HEK293T (cell line): ENCODE data around the gene SMIM38.

ENCODE experiments used
- CTCF ChIA-PET: fragments of 350-600 bp; formaldehyde crosslinking; extraction: SDS; loops from one replicate; lab custom pipeline; 2021; ENCODE audit warnings: antibody characterized with exemption, inconsistent platforms; lab: Yijun Ruan, JAX
- POLR2A ChIA-PET: fragments of 350-600 bp; formaldehyde crosslinking; extraction: SDS; loops from one replicate; lab custom pipeline; 2020; ENCODE audit warnings: antibody characterized with exemption, inconsistent platforms; lab: Yijun Ruan, JAX
- DNase-seq: peaks from one replicate; pipeline ENCODE4 v3.0.0; 2012; ENCODE audit warnings: mixed read lengths; ENCODE audit errors: extremely low spot score
- ARNT ChIP-seq: fragments of 450-650 bp; IDR thresholded peaks from 2 replicates; pipeline ENCODE4 v1.6.1; 2017; ENCODE audit warnings: mild to moderate bottlenecking
- BHLHE40 ChIP-seq: fragments of 450-650 bp; IDR thresholded peaks from 2 replicates; pipeline ENCODE4 v1.6.1; 2016; ENCODE audit warnings: mild to moderate bottlenecking, moderate library complexity, borderline replicate concordance
- CTBP1 ChIP-seq: fragments of 450-650 bp; IDR thresholded peaks from 2 replicates; pipeline ENCODE4 v1.6.1; 2016; ENCODE audit warnings: borderline replicate concordance
- ELF4 ChIP-seq: fragments of 450-650 bp; IDR thresholded peaks from 2 replicates; pipeline ENCODE4 v1.6.1; 2017; ENCODE audit warnings: antibody characterized with exemption
- FOXA1 ChIP-seq: fragments of 450-650 bp; IDR thresholded peaks from 2 replicates; pipeline ENCODE4 v1.6.1; 2016; ENCODE audit warnings: mild to moderate bottlenecking
- FOXK2 ChIP-seq: fragments of 450-650 bp; IDR thresholded peaks from 2 replicates; pipeline ENCODE4 v1.6.1; 2016; ENCODE audit warnings: mild to moderate bottlenecking
- FOXM1 ChIP-seq: fragments of 450-650 bp; IDR thresholded peaks from 2 replicates; pipeline ENCODE4 v1.6.1; 2017; ENCODE audit warnings: mild to moderate bottlenecking, borderline replicate concordance
- HDGF ChIP-seq: fragments of 450-650 bp; IDR thresholded peaks from 2 replicates; pipeline ENCODE4 v1.6.1; 2017; ENCODE audit warnings: antibody characterized with exemption, borderline replicate concordance
- L3MBTL2 ChIP-seq: fragments of 450-650 bp; conservative IDR thresholded peaks from 2 replicates; pipeline ENCODE4 v1.6.1; 2016; ENCODE audit warnings: mild to moderate bottlenecking
- LEF1 ChIP-seq: fragments of 450-650 bp; IDR thresholded peaks from 2 replicates; pipeline ENCODE4 v1.6.1; 2017; ENCODE audit warnings: mild to moderate bottlenecking, borderline replicate concordance
- NFRKB ChIP-seq: fragments of 450-650 bp; IDR thresholded peaks from 2 replicates; pipeline ENCODE4 v1.6.1; 2016; ENCODE audit warnings: mild to moderate bottlenecking, moderate library complexity
- SP1 ChIP-seq: fragments of 450-650 bp; IDR thresholded peaks from 2 replicates; pipeline ENCODE4 v1.6.1; 2017
- SUZ12 ChIP-seq: fragments of 450-650 bp; IDR thresholded peaks from 2 replicates; pipeline ENCODE4 v1.6.1; 2016; ENCODE audit warnings: mild to moderate bottlenecking
- TARDBP ChIP-seq: fragments of 450-650 bp; IDR thresholded peaks from 2 replicates; pipeline ENCODE4 v1.6.1; 2016
- ZNF384 ChIP-seq: fragments of 450-650 bp; IDR thresholded peaks from 2 replicates; pipeline ENCODE4 v1.6.1; 2016
- TF ChIP-seq, protein P1 (sequence below): fragments of 450-650 bp; IDR thresholded peaks from 2 replicates; pipeline ENCODE4 v1.6.1; 2016

SMIM38 gene

DNA sequence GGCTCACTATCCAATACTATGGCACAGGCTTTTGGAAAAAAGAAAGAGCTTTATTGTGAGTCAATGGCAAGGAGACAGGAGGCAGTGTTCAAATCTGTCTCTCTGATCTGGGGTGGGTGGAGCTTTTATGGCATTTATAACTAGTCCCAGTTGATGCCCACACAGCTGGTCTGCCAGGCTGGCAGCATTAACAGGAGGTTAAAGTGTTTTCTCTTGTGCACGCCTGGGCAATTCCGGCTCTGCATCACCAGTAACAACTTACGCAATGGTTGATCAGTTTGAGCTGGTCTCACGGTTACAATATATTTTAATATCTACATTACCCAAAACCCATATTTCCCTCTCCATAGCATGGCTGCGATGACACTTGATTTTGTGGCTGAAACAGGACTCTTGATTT, 15.1 kb upstream of the SMIM38 start:
- no peak for DNase-seq
- CTCF ChIA-PET = interaction anchor here (1.1 kb wide), 1 partner anchor 9 kb away, joined by 5 read pairs; no protein-coding TSS in a partner anchor
- TF ChIP-seq ARNT (no peak), FOXK2 (no peak), SP1 (no peak), LEF1 (no peak), BHLHE40 (no peak), FOXA1 (no peak), CTBP1 (no peak)
- POLR2A ChIA-PET = no interaction called here

DNA sequence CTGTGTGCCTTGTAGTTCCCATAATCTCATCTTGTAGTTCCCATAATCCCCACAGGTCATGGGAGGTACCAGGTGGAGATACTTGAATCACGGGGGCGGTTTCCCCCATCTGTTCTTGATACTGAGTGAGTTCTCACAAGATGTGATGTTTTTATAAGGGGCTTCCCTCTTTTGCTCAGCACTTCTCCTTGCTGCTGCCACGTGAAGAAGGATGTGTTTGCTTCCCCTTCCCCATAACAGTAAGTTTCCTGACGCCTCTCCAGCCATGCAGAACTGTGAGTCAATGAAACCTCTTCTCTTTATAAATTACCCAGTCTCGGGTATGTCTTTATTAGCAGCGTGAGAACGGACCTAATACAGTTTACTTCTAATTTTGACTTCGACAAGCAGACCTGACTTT, 14.0 kb upstream of the SMIM38 start:
- POLR2A ChIA-PET = no interaction called here
- no peak for DNase-seq
- TF ChIP-seq ARNT = no peak
- TF ChIP-seq FOXK2 = no peak
- TF ChIP-seq NFRKB = no peak
- no peak for TF ChIP-seq SUZ12
- no peak for TF ChIP-seq SP1
- TF ChIP-seq FOXA1 = no peak
- TF ChIP-seq HDGF = no peak
- TF ChIP-seq FOXM1 = no peak
- no peak for TF ChIP-seq TARDBP
- no peak for TF ChIP-seq LEF1
- no peak for TF ChIP-seq ZNF384
- TF ChIP-seq, protein P1, sequence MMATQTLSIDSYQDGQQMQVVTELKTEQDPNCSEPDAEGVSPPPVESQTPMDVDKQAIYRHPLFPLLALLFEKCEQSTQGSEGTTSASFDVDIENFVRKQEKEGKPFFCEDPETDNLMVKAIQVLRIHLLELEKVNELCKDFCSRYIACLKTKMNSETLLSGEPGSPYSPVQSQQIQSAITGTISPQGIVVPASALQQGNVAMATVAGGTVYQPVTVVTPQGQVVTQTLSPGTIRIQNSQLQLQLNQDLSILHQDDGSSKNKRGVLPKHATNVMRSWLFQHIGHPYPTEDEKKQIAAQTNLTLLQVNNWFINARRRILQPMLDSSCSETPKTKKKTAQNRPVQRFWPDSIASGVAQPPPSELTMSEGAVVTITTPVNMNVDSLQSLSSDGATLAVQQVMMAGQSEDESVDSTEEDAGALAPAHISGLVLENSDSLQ = no peak
- TF ChIP-seq L3MBTL2 = no peak
- TF ChIP-seq BHLHE40 = no peak
- no peak for TF ChIP-seq CTBP1
- no peak for TF ChIP-seq ELF4
- CTCF ChIA-PET = no interaction called here

DNA sequence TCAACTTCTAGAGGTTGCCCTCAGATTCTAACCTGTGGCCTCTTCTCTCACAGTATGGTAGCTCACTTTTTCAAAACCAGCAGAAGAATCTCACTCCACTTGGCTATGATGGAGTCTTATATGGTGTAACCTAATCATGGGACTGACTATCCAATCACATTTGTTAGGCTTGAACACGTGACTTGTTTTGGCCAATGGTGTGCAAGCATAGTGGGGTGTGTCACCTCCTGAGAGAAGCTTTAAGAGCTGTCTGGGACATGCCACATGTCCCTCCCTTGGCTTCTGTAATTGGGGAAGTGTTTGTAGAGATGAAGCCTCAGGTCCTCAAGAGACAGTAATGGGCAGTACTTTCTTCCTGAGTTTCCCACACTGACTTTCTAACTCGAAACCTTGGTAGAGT, 12.8 kb upstream of the SMIM38 start:
- no peak for DNase-seq
- TF ChIP-seq SUZ12 (no peak), SP1 (no peak), FOXA1 (no peak), ZNF384 (no peak), BHLHE40 (no peak), LEF1 (no peak), HDGF (no peak), FOXK2 (no peak), TARDBP (no peak), CTBP1 (no peak), L3MBTL2 (no peak), FOXM1 (no peak), ELF4 (no peak), ARNT (no peak), NFRKB (no peak)
- TF ChIP-seq, protein P1 = no peak
- ChIA-PET POLR2A (no interaction called here), CTCF (no interaction called here)

DNA sequence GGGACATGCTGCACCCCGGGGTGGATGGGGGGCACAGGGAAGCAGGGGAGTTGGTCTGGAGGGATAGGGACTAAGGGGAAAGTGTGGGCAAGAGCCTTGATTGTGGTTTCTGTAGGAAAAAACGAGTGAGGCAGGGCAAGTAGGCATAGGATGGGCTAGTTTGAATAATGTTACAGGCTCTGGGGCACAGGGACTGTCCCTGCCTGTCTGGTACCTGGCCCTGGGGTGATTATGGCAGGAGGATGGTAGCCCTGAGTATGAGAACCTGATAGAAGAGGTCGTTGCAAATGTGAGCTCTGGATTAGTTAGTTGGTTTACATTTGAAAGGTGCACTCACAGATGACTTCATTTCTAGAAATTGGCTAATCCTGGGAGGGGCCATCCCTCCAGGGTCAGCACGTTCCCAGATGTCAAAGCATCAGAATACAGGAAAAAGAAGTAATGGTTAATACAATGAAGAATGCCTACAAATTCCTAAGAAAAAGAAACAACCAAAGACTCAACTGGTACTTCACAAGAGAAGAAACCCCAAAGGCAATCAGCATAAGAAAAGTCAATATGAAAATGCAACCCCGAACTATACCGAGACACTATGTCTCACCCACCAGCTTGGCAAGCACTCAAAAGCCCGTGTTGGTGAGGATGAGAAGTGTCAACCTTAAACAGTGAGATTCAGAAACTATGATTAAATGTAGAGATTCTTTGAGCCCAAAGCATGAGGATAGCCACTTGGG, 11.3 kb upstream of the SMIM38 start:
- POLR2A ChIA-PET = no interaction called here
- CTCF ChIA-PET = no interaction called here
- no peak for TF ChIP-seq ARNT
- TF ChIP-seq FOXK2 = no peak
- TF ChIP-seq LEF1 = no peak
- no peak for TF ChIP-seq TARDBP
- no peak for TF ChIP-seq FOXM1
- no peak for TF ChIP-seq BHLHE40
- TF ChIP-seq ELF4 = no peak
- no peak for TF ChIP-seq SP1
- no peak for DNase-seq

DNA sequence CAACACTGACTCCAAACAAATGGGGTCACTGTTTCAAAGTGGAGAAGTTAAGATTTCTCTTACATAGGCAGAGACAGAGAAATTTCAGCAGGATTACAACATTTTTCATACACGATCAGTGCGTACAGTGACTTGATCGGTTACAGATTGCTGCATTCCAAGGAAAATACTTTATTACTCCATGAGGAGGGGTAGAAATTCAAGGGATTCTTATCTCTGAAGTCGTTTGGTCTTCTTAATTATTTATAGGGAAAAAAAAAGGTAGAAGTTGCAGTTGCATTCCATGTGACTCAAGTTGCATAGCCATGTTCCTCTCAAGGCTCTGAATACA, 10.7 kb upstream of the SMIM38 start:
- TF ChIP-seq ELF4 (no peak), ZNF384 (no peak), TARDBP (no peak), FOXM1 (no peak), NFRKB (no peak), FOXA1 (no peak), FOXK2 (no peak), CTBP1 (no peak), LEF1 (no peak), ARNT (no peak), L3MBTL2 (no peak)
- no peak for DNase-seq
- ChIA-PET CTCF (no interaction called here), POLR2A (no interaction called here)

DNA sequence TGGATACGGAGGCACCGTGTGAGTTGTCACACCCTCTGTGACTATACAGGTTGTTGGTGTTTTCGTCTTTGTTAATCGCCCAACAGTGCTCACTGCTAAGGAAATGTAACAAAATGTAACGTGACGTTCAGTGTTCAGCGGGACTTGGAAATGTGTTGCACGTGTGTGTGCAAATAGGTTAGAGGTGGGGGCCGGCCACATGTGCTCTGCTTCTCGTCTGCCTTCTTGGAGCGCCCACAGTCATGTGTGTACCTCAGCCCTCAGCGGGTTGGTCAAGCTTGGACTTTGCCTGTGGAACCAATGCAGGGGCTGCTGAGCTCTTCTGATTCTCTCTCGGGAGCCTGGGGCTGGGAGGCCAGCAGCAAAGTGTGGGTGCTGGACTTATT, 7.4 kb upstream of the SMIM38 start:
- ChIA-PET POLR2A (no interaction called here), CTCF (no interaction called here)
- TF ChIP-seq NFRKB (no peak), SP1 (no peak), ZNF384 (no peak), FOXA1 (no peak), TARDBP (no peak), SUZ12 (no peak), HDGF (no peak), ELF4 (no peak), L3MBTL2 (no peak), ARNT (no peak), CTBP1 (no peak), LEF1 (no peak), BHLHE40 (no peak), FOXM1 (no peak), FOXK2 (no peak)
- TF ChIP-seq, protein P1 = no peak
- DNase-seq = no peak
